Measurements from ENCODE around the gene CALML6.
"Not testable (repeated sequence)": the region's sequence is repeated elsewhere in the genome, so short reads cannot be mapped to it uniquely, and the experiment has no call there.

Gene CALML6

DNA sequence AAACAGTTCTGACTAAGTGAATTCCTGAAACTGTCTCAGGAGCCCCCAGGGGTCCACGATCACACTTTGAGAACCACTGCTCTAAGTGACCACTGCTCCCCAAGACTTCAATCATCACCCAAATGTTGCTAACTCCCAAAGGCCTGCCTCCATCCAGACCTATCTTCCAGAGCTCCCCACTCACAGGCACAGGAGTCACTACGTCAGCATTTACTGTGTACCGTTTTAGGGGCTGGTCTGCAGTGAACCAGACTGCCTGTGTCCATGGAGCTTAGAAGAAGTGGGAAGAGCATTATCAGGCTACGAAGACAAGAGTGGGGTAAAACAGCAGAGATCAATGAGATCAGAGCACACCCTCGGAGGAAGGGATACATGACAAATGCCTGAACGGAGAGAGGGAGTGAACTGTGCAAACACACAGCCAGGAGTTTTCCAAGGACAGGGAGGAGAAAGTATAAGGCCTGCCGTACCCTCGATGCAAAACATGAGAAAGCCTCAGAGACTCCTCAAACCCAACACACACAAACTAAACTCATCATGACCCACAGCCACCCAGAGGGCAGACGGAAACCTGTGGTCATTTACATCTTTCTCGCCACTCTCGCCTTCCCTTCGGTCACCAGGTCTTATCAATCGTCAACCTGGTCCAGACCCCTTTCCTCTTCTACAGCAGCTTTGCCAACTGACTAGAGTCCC, 34.3 kb upstream of the CALML6 start:
- no peak overlapping the region for H3K4me3 ChIP-seq (ENCODE audit: low read length)
- H3K4me1 ChIP-seq (ENCODE audit: control insufficient read depth, insufficient read depth, low read length), result peaks cover 5% of the 10 kb centered on the region
- no peak for DNase-seq (ENCODE audit: low read depth, low spot score)
- WGBS (ENCODE audit: insufficient coverage, insufficient read length), result no CpG with 5 or more reads among the region's 13 CpGs
- peaks cover 5% of the 10 kb centered on the region; the same call in 1 of the 2 replicates for H3K36me3 ChIP-seq (ENCODE audit: control insufficient read depth, insufficient read depth, low read length)
- H3K9me3 ChIP-seq (ENCODE audit: control insufficient read depth, insufficient read depth, low read length), result no peaks in the 10 kb centered on the region
- no peak overlapping the region for H3K27ac ChIP-seq (ENCODE audit: low read length)
- H3K27me3 ChIP-seq (ENCODE audit: control insufficient read depth, insufficient read depth, low read length), result no peaks in the 10 kb centered on the region

DNA sequence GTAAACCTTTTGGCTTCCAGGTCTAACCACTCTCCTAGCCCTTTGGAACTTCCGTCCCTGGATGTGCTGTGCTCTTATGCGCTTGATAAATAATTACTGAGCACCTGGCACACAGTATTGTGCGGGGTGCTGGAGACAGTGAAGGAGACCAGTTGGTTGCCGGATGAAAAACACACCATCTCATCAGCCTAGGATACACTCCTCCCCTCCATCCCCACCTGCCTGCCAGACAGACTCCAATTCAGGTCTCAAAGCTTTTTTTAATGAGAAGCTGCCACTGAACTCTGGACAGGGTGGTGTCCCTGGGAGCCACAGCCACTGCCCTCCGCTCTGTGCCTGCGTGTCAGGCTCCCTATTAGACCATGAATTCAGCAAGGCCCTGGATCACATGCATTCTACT, 33.3 kb upstream of the CALML6 start:
- WGBS (ENCODE audit: insufficient coverage, insufficient read length), result no CpG with 5 or more reads among the region's 6 CpGs
- H3K27me3 ChIP-seq (ENCODE audit: control insufficient read depth, insufficient read depth, low read length), result no peaks in the 10 kb centered on the region
- H3K27ac ChIP-seq (ENCODE audit: low read length), result no peak overlapping the region

GRCh38 chr1:1883092-1883873, 31.8 kb upstream of the CALML6 start:
- H3K27ac ChIP-seq (ENCODE audit: low read length), result no peak overlapping the region
- no CpG with 5 or more reads among the region's 4 CpGs for WGBS (ENCODE audit: insufficient coverage, insufficient read length)
- peaks cover 5% of the 10 kb centered on the region for H3K4me1 ChIP-seq (ENCODE audit: control insufficient read depth, insufficient read depth, low read length)

More for the DNA sequence above, 33.3 kb upstream of the CALML6 start:
- no peak for DNase-seq (ENCODE audit: low read depth, low spot score)
- H3K9me3 ChIP-seq (ENCODE audit: control insufficient read depth, insufficient read depth, low read length), result no peaks in the 10 kb centered on the region
- H3K36me3 ChIP-seq (ENCODE audit: control insufficient read depth, insufficient read depth, low read length), result 0 out of 2 replicates have a peak, but pooled peaks cover 2% of the 10 kb centered on the region
- no peak overlapping the region for H3K4me3 ChIP-seq (ENCODE audit: low read length)
- H3K4me1 ChIP-seq (ENCODE audit: control insufficient read depth, insufficient read depth, low read length), result peaks cover 5% of the 10 kb centered on the region

GRCh38 chr1:1883890-1884289, 31.2 kb upstream of the CALML6 start:
- not testable (repeated sequence) for H3K27me3 ChIP-seq (ENCODE audit: control insufficient read depth, insufficient read depth, low read length); H3K4me3 ChIP-seq (ENCODE audit: low read length); H3K4me1 ChIP-seq (ENCODE audit: control insufficient read depth, insufficient read depth, low read length); H3K9me3 ChIP-seq (ENCODE audit: control insufficient read depth, insufficient read depth, low read length); H3K36me3 ChIP-seq (ENCODE audit: control insufficient read depth, insufficient read depth, low read length); DNase-seq (ENCODE audit: low read depth, low spot score); H3K27ac ChIP-seq (ENCODE audit: low read length)
- no CpG with 5 or more reads among the region's 11 CpGs for WGBS (ENCODE audit: insufficient coverage, insufficient read length)

More at GRCh38 chr1:1883092-1883873, 31.8 kb upstream of the CALML6 start:
- Histone ChIP-seq H3K36me3 (ENCODE audit: control insufficient read depth, insufficient read depth, low read length) (no peaks in the 10 kb centered on the region), H3K4me3 (ENCODE audit: low read length) (no peak overlapping the region), H3K9me3 (ENCODE audit: control insufficient read depth, insufficient read depth, low read length) (no peaks in the 10 kb centered on the region), H3K27me3 (ENCODE audit: control insufficient read depth, insufficient read depth, low read length) (no peaks in the 10 kb centered on the region)
- no peak for DNase-seq (ENCODE audit: low read depth, low spot score)

DNA sequence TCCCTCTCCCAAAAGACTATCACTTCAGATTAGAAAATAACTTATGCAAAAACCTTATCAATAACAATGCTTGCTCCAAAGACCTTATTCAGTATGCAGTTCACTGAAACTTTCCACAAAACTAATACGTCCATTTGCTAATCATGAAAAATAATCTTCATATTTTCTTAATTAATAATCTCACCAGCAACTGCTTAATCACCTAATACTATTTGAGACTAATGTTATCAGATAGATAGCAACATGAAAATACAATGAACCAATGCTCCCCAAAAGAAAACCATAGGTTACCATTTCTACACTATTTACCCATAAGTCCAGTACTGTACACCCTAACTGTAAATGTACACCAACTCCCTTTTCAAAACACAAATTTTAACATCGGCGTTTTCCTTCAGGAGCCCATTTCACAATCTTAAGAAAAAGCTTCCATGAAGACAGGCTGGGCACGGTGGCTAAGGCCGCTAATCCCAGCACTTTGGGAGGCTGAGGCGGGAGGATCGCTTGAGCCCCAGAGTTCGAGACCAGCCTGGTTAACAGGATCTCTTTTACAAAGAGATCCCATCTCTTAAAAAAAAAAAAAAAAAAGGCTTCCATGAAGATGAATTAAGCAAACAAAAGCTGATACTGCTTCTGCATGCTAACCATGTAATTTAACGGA, 25.8 kb upstream of the CALML6 start:
- WGBS (ENCODE audit: insufficient coverage, insufficient read length), result 100% methylated on average over 3 of the region's 9 CpGs
- no peak for DNase-seq (ENCODE audit: low read depth, low spot score)
- Histone ChIP-seq H3K4me3 (ENCODE audit: low read length) (peak overlapping the region; percentile 80; the same call in 1 of the 2 replicates), H3K27ac (ENCODE audit: low read length) (no peak overlapping the region), H3K9me3 (ENCODE audit: control insufficient read depth, insufficient read depth, low read length) (no peaks in the 10 kb centered on the region), H3K27me3 (ENCODE audit: control insufficient read depth, insufficient read depth, low read length) (no peaks in the 10 kb centered on the region), H3K4me1 (ENCODE audit: control insufficient read depth, insufficient read depth, low read length) (peaks cover 5% of the 10 kb centered on the region), H3K36me3 (ENCODE audit: control insufficient read depth, insufficient read depth, low read length) (no peaks in the 10 kb centered on the region)

DNA sequence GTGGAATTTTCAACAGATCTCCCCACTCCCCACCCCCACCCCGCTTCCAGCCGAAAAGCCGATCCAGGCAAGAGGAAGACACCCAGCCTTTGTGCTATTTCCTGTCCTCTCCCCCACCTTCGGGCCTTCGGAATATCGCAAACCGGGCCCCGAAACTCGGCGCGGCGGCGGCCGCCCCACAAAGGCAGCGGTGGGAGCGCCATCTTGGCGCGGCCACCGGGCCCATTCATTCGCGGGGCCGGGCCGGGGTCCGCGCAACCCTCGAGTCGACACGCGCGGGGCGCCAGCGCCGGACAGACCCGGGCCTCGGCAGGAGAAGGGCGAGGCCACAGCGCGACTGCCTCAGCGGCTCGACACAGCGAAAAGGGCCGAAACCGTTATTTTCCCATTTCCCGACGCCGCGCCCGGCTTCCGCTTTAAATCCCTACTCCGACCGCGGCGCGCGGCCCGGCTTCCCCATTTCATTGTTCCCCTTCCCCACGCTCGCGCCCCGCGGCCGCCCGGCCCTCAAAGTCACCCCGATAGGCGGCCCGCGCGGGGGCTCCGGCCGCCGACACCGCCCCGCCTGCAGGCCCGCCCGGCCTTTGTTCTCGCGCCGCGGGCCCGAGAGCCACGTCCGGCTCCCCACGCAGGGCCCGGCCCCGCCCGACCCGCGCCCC, 25.1 kb upstream of the CALML6 start:
- H3K27me3 ChIP-seq (ENCODE audit: control insufficient read depth, insufficient read depth, low read length), result no peaks in the 10 kb centered on the region
- H3K4me1 ChIP-seq (ENCODE audit: control insufficient read depth, insufficient read depth, low read length), result peaks cover 10% of the 10 kb centered on the region
- peak overlapping the region; percentile 80 for H3K4me3 ChIP-seq (ENCODE audit: low read length)
- no peak for DNase-seq (ENCODE audit: low read depth, low spot score)
- H3K36me3 ChIP-seq (ENCODE audit: control insufficient read depth, insufficient read depth, low read length), result no peaks in the 10 kb centered on the region
- no CpG with 5 or more reads among the region's 88 CpGs for WGBS (ENCODE audit: insufficient coverage, insufficient read length)
- no peak overlapping the region for H3K27ac ChIP-seq (ENCODE audit: low read length)
- no peaks in the 10 kb centered on the region for H3K9me3 ChIP-seq (ENCODE audit: control insufficient read depth, insufficient read depth, low read length)

DNA sequence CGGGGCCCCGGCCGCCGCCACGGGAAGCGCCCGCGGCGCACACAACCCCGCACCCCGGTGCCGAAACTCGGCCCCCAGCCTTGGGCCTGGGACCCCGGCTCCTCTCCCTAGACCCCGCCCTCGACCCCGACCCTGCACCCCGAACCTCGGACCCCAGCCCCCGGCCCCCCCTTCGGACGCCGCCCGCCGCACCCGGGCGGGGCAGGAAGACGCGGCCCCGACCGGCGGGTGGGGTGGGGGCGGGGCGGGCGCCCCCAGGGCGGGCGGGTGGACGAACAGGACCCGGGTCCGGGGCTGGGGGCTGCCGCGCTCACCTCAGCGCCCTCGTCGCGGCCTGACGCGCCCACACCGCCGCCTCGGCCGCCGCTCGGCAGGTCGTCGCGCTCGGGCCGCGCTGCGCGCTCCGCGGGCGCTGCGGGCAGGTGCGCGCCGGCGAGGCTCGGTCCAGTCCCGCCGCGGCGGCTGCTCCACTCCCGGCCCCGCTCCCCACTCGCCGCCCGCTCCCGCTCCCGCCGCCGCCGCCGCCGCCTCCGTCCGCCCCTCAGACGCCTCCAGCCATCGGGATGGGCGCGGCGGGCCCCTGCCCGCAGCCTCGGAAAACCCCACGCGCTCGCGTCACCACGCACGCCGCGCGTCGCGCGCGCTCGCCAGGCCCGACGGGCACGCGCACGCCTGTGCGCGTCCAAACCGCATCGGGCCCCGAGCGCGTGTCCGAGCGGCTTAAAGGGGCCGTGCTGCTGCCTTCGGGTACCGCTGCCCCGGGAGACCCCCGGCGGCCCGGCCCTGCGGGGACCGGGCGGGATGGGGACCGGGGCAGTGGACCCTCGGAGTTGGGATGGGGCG, 24.3 kb upstream of the CALML6 start, which contains the start of gene GNB1:
TSS of gene GNB1 (minus strand) at position 582 of the 843 bp plus-strand sequence. CDS start 65,634 bp downstream, outside the sequence.
- DNase-seq (ENCODE audit: low read depth, low spot score), result no peak
- Histone ChIP-seq H3K9me3 (ENCODE audit: control insufficient read depth, insufficient read depth, low read length) (no peaks in the 10 kb centered on the region), H3K4me3 (ENCODE audit: low read length) (peak within 1 kb of the TSS; percentile 80), H3K4me1 (ENCODE audit: control insufficient read depth, insufficient read depth, low read length) (peaks cover 13% of the 10 kb centered on the region), H3K27ac (ENCODE audit: low read length) (no peak within 1 kb of the TSS), H3K27me3 (ENCODE audit: control insufficient read depth, insufficient read depth, low read length) (no peaks in the 10 kb centered on the region), H3K36me3 (ENCODE audit: control insufficient read depth, insufficient read depth, low read length) (no peaks in the 10 kb centered on the region)
- WGBS (ENCODE audit: insufficient coverage, insufficient read length), result no CpG with 5 or more reads among the region's 137 CpGs

DNA sequence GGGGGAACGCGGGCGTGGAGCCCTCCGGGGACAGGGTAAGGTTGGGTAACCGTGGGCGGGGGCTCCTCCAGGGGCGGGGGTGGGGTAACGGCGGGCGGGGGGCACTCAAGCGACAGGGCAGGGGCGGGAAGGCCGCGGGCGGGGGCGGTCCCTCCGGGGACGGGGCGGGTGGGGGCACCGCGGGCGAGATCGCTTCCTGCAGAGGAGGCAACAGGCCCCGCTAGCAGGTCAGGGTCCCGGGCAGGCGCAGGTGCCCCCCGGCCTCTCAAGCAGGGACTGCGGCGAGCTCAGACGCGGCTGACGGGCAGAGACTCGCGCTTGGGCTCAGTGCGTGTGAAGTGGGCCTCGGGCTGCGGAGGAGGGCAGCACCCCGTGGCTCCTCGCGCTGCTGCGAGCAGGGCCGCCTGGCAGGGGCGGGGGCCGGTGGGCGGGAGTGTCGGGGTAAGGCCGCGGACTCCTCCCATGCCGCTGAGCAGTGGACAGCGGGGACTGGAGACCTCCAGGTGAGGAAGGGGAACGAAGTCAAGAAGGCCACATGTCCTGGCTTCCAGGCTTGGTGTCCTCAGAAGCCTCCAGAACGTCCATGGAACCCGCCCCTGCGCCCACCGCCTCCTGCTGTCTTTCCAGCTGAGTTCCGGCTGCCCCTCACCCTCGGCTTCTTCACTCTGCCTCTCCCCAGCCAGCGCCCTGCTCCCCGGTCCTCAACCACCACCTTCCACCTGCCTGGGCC, 23.5 kb upstream of the CALML6 start:
- Histone ChIP-seq H3K4me1 (ENCODE audit: control insufficient read depth, insufficient read depth, low read length) (peaks cover 13% of the 10 kb centered on the region), H3K27me3 (ENCODE audit: control insufficient read depth, insufficient read depth, low read length) (no peaks in the 10 kb centered on the region), H3K27ac (ENCODE audit: low read length) (no peak overlapping the region), H3K36me3 (ENCODE audit: control insufficient read depth, insufficient read depth, low read length) (no peaks in the 10 kb centered on the region), H3K9me3 (ENCODE audit: control insufficient read depth, insufficient read depth, low read length) (no peaks in the 10 kb centered on the region), H3K4me3 (ENCODE audit: low read length) (peak overlapping the region; percentile 80; the same call in 1 of the 2 replicates)
- no CpG with 5 or more reads among the region's 59 CpGs for WGBS (ENCODE audit: insufficient coverage, insufficient read length)
- no peak for DNase-seq (ENCODE audit: low read depth, low spot score)

DNA sequence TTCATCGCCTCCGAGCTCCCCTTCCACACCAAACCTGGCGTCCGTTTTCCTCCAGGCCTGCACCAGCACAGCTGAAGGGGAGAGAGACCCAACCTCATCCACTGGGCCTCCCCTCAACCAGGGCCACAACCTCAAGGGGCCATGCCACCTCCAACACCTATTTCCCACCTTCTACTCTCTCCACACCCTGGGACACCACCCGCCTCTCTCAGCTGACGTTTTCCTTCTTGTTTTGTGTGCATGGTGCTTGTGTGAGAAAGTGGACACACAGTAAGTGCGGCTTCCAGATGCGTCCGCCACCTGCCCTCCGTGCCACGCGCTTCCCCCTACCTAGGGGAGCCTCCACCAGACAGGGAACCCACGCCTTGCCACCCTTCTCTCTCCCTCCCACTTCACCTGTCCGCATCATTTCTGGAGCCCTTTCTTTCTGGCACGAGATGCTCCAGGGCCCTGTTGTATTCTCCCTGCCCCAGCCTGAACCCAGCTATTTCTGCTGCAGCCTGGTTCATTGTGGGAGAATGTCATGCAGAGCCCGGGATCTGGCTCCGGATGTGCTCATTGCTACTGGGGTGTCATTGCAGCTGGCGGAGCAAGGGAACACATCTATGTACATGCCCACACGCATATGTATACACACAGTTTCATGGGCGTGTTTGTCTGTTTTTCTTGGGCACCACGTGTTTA, 22.8 kb upstream of the CALML6 start:
- Histone ChIP-seq H3K4me1 (ENCODE audit: control insufficient read depth, insufficient read depth, low read length) (peaks cover 13% of the 10 kb centered on the region), H3K36me3 (ENCODE audit: control insufficient read depth, insufficient read depth, low read length) (no peaks in the 10 kb centered on the region), H3K27me3 (ENCODE audit: control insufficient read depth, insufficient read depth, low read length) (no peaks in the 10 kb centered on the region), H3K27ac (ENCODE audit: low read length) (no peak overlapping the region), H3K9me3 (ENCODE audit: control insufficient read depth, insufficient read depth, low read length) (no peaks in the 10 kb centered on the region), H3K4me3 (ENCODE audit: low read length) (no peak overlapping the region; the same call in 1 of the 2 replicates)
- no peak for DNase-seq (ENCODE audit: low read depth, low spot score)
- WGBS (ENCODE audit: insufficient coverage, insufficient read length), result no CpG with 5 or more reads among the region's 21 CpGs

Data from iPS DF 6.9 (cell line).